ENCODE data around the gene L1CAM. TPM values are rescaled to one million over a fixed set of nuclear protein-coding genes. Genes with fewer than 3 reads are reported as not detected.

The L1CAM gene
- total and polyA plus RNA-seq, 9 of the 15 experiments (the other 6 are each of a cell fraction or from before 2014, with no cell fraction given): 0.09 to 0.86 (median 0.26) TPM; not detected in 3

GRCh38 chrX:153897899-153898298, 11.9 kb upstream of the L1CAM start (continued):
- peak; percentile 87 for TF ChIP-seq NBN (IDR thresholded peaks at IDR 0.05; ENCODE audit: low read depth)
- TF ChIP-seq, protein P1, sequence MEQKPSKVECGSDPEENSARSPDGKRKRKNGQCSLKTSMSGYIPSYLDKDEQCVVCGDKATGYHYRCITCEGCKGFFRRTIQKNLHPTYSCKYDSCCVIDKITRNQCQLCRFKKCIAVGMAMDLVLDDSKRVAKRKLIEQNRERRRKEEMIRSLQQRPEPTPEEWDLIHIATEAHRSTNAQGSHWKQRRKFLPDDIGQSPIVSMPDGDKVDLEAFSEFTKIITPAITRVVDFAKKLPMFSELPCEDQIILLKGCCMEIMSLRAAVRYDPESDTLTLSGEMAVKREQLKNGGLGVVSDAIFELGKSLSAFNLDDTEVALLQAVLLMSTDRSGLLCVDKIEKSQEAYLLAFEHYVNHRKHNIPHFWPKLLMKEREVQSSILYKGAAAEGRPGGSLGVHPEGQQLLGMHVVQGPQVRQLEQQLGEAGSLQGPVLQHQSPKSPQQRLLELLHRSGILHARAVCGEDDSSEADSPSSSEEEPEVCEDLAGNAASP (IDR thresholded peaks at IDR 0.05): no peak
- TF ChIP-seq ZNF75A (CRISPR knock-in tag; IDR thresholded peaks at IDR 0.05): no peak
- TF ChIP-seq TFAM (CRISPR knock-in tag; conservative IDR thresholded peaks at IDR 0.05): no peak
- no peak for TF ChIP-seq MBD1 (CRISPR knock-in tag; IDR thresholded peaks at IDR 0.05)
- no peak for TF ChIP-seq ZFP91 (CRISPR knock-in tag; IDR thresholded peaks at IDR 0.05)
- TF ChIP-seq ZNF592 (IDR thresholded peaks at IDR 0.05): no peak
- no peak for TF ChIP-seq ARHGAP35 (IDR thresholded peaks at IDR 0.05; ENCODE audit: partially characterized antibody)
- TF ChIP-seq TRIM24 (IDR thresholded peaks at IDR 0.05): peak; percentile 97
- peak; percentile 99 for TF ChIP-seq CC2D1A (IDR thresholded peaks at IDR 0.05)
- TF ChIP-seq ZNF121 (CRISPR knock-in tag; conservative IDR thresholded peaks at IDR 0.05): no peak
- 0 out of 2 replicates have a peak, but pooled peaks have one; percentile 43 for TF ChIP-seq MTA3 (IDR thresholded peaks at IDR 0.05; ENCODE audit: borderline replicate concordance)
- no peak for TF ChIP-seq PTTG1 (tag; IDR thresholded peaks at IDR 0.05; ENCODE audit: low read depth)
- no peak for TF ChIP-seq U2AF2 (optimal IDR thresholded peaks at IDR 0.05; ENCODE audit: low read depth, low read length)
- TF ChIP-seq TAF7 (tag; IDR thresholded peaks at IDR 0.05): no peak
- TF ChIP-seq LCOR (CRISPR knock-in tag; IDR thresholded peaks at IDR 0.05): no peak
- TF ChIP-seq SIRT6 (IDR thresholded peaks at IDR 0.05; ENCODE audit: low read depth, low read length): no peak
- TF ChIP-seq WHSC1 (IDR thresholded peaks at IDR 0.05; ENCODE audit: low read length): no peak
- TF ChIP-seq RAD51 (IDR thresholded peaks at IDR 0.05; ENCODE audit: borderline replicate concordance, low read depth): peak; percentile 42; the same call in 1 of the 2 replicates
- TF ChIP-seq TSC22D4 (tag; IDR thresholded peaks at IDR 0.05): no peak
- TF ChIP-seq ERF (CRISPR knock-in tag; IDR thresholded peaks at IDR 0.05): no peak
- peak; percentile 97 to 98 for TF ChIP-seq ARNT (IDR thresholded peaks at IDR 0.05)
- TF ChIP-seq FOXA3 (CRISPR knock-in tag; conservative IDR thresholded peaks at IDR 0.05 in 1 of 2, IDR thresholded peaks at IDR 0.05 in 1 of 2): peak in 1 of 2 experiments; percentile 29; a peak in 1 of 4 replicates

All from K562 (cell line).